HG03103 (cell line): ENCODE measurements around the gene SLC46A1.

Experiments used
- ATAC-seq: cut with Tn5 transposase; IDR thresholded peaks from one replicate; pipeline ENCODE4 v1.9.1; 2021; ENCODE audit warnings: low read depth; ENCODE audit not compliant: unreplicated experiment

Gene SLC46A1

DNA sequence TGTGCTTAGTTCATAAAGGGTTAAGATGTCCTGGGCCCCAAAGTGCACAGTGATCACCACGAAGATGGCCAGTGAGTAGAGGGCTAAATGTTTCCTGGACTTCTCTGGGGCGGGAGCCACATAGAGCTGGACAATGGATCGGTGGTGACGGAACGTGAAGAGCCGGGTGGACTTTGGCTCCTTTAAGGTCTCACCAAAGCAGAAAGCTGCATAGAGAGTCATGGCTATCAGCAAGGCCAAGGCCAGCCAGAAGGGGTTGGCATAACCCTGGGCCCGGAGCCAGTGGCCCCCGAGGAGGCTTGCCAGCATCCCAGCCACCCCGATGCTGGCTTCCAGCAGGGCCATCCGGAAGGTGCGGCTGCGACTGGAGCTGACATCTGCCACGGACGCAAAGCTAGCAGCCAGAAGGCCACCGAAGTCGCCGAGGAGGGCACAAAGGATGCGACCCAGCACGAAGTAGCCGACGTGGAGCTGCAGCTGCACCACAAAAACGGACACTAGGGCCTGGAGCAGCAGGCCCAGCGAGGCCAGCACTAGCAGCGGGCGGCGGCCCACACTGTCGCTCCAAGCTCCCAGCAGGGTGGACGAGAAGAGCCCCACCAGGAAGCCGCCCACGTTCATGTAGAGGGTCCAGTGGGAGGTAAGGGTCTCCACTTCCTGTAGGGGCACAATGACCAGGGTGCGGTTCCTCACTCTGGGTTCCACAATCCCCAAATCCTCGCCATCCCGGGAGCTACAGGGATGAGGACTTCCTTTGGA, 1.0 kb downstream of the SLC46A1 start:
- ATAC-seq = no peak

DNA sequence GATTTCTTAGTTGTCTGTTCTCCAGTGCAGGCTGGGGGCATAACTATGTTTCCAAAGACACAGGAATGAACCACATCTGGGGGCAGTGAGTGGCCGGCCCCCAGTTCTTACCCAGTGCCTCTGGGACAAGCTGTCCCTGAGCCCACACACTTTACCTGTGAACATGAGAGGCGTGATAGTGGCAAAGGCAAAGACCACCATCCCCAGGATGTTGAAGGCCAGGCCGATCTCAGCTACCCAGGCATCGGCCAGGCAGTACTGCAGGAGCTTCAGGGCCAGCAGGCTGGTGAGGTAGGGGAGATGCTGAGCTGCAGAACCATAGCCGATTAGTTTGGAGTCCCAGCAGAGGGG, 1.6 kb downstream of the SLC46A1 start:
- no peak for ATAC-seq

DNA sequence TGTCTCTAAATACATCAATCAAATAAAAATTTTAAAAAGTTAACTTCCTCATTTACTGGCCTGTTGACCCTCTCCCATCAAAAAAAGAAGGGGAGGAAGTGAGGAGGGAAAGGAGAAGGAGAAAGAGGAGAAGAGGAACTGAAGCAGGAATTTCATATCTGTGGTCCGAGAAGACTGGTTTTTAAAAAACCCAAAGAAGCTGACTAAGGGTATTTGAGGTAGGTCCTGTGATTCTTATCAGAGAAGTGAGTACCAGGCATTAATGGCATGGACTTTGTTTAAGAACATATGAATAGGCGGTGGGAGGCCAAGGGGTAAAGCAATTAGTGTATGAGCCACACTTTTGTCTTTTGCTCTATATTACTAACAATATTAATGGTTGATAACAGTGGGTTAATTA, 2.0 kb downstream of the SLC46A1 start:
- ATAC-seq = no peak

DNA sequence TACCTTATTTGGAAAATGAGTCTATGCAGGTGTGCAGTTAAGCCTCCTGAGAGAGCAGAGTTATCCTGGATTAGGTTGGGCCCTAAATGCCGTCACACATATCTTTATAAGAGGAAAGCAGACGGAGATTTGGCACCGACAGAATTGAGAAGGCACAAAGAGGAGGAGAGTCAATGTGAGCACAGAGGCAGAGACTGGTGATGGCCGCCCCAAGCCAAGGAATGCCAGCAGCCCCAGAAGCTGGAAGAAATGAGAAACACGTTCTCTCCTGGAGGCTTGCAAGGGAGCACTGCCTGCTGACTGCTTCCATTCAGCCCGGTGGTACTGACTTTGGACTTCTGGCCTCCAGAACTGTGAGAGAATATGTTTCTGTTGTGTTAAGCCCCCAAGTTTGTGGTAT, 3.2 kb downstream of the SLC46A1 start:
- ATAC-seq = no peak

DNA sequence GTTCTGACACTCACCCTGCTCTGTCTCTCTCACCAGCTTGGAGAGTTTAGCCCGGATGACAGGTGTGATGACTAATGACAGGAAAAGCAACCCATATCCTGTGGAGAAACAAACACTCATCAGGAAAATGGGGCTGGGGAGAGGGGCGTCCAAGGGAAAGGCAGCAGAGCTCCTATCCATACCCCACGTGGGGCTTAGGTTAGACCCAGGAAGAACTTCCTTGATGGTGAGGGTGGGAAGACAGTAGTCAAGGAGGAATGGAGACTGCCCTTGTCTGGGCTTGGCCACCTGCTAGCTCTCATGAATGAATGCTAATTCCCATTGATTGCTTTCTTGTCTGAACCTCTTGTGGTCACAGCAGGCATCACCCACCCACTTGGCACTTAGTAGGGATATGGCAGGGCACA, 3.8 kb downstream of the SLC46A1 start:
- no peak for ATAC-seq

DNA sequence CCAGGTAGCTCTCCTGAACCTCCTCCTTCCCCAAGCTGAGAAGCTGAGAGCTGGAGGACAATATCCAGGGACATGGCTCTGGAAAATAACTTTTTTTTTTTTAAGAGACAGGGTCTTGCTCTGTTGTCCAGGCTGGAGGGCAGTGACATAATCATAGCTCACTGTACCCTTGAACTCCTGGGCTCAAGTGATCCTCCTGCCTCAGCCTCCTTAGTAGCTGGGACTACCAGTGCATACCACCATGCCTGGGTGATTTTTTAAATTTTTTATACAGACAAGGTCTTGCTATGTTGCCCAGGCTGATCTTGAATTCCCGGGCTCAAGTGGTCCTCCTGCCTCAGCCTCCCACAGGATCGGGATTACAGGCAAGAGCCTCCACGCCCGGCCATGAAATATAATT, 6.2 kb downstream of the SLC46A1 start:
- no peak for ATAC-seq

DNA sequence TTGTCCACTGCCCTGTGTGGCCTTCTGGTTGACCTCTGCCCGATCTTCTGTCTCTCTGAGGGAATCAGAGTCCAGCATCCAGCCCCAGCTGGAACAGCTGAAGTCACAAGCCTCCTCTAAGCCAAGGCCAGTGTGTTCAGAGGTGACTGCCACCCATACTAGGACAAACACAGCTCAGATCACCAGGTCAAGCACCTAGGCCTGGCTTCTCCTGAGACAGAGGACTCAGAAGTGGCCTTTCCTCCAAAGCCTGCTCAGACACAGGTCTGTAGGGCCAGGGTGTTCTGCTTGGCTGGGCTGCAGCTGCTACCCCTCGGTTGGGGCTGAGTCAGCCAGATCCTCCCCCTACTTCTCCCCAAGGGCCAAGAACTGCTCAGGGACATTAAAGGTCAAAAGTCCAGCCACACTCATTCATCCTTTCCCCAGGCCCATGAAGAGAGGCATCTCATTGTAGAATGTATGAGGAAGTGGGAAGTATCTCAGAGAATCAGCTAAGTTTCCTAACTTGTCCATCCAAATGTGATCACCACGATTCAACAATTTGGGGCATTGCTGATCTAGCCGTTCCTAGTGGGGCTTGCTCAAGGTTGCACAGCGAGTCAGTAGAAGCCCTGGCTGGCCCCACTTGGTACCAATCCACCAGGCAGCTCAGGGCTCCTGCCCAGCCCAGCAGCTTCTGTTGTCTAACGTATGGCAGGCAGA, 7.6 kb downstream of the SLC46A1 start:
- ATAC-seq = no peak

DNA sequence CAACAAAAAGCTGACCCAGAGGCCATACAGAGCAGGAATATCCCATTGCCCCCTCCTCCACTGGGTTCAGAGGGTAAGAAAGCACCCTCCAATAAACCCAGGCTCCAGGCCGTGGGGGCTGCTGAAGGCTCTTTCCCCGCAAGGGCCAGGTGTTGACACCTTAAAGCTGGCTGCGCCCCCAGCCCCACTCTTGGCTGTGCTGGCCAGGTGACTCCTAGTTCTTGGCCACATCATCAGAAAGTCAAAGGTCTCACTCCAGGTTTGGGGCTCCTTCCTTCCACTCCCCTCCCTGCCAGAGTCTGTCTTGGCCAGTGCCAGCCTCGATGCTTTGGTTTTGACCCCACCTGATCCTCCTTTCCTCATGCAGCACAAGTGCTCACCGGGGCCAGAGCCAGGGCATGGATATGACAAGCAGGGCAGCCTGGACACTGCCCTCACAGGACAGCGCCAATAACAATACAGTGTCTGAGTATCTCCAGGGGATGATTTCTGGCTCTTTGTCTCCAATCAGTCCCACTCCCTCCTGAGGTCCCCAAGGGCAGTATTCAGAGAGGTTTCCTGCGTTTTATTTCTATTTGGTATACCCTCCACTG, 8.2 kb downstream of the SLC46A1 start:
- no peak for ATAC-seq

DNA sequence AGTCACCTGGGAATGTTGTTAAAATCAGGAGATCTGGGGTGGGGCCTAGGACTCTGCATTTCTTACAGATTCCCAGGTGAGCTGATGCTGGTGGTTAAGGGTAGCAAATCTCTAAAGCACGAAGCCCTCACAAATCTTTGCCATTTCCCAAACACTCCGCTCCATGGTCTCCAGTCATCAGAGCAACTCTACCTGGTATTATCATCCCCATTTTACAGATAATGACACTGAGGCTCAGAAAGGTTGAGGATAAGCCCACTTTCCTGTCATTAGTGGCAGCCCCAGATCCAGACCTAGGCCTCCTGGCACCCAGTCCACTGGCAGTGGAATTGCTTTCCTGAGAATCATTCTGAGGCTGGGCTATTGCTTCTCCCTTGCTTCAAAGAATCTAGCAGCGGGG, 8.7 kb downstream of the SLC46A1 start:
- no peak for ATAC-seq

DNA sequence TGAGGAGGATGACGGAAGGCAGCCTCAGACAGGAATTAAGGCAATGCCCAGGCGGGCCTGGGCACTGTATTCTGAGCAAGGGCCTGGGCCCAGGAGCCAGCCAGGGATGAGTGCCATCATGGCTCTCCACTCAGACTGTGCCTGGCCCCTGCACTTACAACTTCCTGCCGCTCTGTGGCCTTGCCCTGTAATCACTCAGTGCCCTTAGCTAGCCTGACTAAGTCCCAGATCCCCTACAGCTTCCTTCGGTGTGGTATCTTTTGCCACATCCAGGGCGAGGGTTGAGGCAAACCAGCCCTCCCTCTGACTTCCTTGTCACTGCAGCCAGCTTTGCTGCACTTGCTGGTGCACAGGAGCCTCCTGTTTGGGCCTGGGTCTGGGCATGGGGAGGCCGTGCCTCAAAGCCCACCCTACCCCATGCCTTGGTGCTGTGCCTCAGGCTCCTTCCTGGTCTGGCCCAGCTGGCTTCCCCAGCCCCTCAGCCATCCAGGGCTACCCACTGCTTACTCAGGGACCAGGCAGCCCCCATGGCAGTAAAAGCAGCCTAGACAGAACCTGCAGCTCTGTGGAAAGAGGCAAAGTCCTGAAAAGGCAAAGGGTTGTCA, 9.3 kb downstream of the SLC46A1 start:
- no peak for ATAC-seq

DNA sequence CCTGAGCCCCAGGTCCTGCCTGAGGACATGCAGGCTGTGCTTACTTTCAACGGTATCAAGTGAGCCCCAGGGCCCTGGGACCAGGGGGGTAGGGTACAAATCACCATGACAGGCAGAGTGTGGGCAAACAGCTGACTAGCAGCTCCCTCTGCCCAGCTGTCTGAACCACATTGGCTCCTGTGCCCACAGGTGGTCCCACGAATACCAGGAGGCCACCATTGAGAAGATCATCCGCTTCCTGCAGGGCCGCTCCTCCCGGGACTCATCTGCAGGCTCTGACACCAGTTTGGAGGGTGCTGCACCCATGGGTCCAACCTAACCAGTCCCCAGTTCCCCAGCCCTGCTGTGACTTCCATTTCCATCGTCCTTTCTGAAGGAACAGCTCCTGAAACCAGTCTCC, 10.0 kb downstream of the SLC46A1 start:
- ATAC-seq = no peak

DNA sequence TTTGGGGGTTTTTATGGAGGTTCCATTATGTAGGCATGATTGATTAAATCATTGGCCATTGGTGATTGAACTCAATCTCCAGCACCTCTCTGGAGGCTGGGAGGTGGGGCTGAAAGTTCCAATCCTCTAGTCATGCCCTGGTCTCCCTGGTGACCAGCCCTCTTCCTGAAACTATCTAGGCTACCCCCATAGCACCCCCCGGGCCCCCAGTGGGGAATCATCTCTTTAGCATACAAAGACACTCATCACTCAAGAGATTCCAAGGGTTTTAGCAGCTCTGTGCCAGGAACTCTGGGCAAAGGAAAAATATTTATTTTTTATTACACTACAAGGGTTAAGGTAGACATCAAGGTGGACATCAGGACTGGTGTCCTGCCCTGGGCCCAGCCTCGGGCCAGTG, 10.6 kb downstream of the SLC46A1 start:
- ATAC-seq = no peak

DNA sequence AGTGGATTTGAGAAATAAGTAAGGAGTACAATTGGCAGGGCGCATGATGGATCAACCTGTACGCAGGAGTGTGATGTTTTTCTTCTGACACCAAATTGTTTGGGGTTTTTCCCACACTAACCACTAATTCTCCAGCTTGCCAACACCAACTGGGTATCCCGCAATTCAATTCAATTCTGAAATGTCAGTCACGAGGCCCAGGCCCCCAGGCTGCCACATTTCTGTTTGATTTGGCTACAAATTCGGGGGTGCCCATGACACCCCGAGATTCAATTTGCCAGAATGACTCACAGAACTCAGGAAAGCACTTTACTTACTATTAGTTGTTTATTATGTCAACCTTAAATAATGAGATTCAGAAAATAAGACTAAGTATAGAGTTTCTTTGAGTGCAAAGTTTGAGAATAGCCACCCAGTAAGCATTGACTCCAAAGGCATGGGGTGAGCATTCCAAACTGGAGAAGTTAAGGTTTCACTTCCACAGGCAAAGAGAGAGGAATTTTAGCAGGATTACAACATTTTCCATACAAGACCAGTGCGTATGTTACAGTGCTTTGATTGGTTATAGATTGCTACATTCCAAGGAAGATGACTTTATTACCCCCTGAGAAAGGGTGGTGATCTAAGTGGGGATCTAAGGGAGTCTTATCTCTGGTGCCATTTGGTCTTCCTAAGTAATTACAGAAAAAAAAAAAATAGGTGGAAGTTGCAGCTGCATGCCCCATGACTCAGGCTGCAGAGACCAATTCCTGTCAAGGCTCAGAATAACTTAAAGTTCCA, 11.5 kb downstream of the SLC46A1 start:
- no peak for ATAC-seq

DNA sequence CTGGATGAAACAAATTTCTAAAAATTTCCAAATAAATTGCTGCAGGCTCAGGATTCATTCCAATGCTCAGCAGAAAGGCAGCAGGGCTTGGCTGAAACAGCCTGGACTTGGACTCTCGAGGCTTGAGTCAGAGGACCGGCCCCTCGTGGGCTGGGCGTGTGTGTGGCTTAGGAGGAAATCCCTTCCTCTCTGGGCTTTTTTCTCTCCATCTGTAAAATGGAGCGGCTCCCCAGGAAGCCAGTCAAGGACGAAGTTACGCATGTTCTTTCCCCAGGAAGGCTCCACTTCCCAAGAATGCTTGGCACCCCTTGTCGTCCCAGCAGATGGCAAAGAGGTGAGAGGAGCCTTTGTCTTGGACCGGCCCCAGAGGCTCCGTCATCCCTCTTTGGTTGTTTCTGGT, 13.5 kb downstream of the SLC46A1 start:
- no peak for ATAC-seq

DNA sequence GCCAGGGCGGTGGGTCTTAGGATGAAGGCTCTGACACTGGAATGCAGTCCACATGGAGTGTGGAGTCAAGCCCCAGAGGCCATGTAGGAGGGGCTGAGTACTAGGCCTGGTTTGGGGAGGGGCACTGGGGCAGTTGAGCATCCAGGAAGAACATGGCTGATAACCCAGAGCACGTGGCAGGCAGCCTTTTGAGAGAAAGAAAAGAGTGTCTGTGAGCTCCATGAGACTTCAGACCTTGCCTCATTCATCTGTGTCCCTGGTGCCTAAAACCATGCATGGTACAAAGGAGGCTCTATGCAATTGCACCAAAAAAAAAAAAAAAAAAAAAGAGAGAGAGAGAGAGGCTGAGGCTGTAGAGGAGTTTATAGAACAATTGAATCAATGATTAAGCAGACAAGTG, 14.6 kb downstream of the SLC46A1 start:
- ATAC-seq = no peak

DNA sequence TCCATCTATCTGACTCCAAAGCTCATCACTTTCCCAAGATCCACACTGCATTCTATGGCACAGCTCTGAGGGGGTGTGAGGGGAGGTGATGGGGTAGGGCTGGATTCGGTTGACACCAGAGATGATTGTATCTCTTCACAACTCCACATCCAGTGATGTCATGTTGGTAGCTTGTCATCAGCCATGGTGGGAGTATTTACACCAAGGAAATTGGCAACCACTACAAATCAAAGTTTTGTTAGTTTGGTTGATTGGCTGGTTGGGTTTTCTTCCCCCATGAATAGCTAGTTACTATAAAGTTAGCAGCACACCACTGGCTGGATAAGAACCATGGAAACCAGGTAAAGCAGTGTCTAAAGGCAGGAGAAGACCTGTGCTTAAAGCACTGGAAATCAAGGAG, 15.0 kb downstream of the SLC46A1 start:
- ATAC-seq = no peak

DNA sequence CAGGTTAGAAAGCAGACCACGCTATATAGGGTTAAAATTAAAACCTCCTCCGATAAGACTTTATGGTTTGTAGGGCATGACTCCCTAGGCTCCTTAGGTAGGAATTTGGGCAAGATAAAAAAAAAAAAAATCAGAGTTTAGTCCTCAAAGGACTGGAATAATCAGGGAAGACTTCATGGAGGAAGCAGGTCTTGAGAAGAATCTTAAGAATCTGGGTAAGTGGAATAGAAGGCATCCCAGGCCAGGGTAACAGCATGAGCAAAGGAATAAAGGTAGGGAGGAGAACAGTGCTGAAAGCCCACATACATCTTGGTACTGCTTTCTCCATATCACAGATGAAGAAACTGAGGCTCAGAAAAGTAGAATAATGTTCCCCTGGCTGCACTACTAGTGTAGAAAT, 15.4 kb downstream of the SLC46A1 start:
- ATAC-seq = no peak

DNA sequence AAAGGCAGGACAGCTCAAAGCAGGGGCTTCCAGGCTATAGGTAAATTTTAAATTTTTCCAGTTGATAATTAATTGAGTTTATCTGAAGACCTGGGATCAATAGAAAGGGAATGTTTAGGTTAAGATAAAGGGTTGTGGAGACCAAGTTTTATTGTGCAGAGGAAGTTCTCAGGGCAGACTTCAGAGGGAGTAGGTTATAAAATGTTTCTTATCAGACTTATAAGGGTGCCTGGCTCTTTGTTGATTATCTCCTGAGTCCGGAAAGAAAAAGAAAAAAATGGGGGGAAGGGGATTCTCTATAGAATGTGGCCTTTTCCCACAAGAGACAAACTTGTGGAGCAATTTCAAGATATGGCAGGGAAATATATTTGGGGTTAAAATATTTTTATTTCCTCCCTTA, 15.9 kb downstream of the SLC46A1 start:
- no peak for ATAC-seq

DNA sequence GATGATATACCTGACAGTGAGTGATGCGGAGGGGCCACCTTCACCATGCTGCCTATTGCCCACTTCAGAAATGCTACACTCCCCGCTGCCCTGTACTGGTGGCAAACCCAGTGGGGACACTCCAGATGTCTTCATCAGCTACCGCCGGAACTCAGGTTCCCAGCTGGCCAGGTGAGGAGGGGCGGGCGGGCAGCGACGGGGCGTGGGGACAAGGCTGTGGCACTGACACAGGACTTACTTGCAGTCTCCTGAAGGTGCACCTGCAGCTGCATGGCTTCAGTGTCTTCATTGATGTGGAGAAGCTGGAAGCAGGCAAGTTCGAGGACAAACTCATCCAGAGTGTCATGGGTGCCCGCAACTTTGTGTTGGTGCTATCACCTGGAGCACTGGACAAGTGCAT, 17.9 kb downstream of the SLC46A1 start:
- no peak for ATAC-seq

DNA sequence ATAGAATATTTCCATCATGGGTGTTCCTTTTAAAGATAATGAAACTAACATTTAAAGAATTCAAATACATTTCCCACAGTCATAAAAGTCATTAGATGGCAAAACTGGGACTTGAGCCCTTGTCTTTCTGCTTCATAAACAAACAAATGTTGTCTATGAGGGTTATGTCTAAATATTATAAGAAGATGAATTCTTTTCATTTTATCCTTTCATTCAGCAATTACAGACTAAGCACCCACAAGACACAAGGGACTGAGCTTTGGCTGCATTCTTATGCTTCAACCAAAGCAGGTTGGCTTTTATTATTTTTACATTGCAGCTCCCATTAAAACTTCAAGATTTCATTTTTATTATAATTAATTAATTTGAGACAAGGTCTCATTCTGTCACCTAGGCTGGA, 19.6 kb downstream of the SLC46A1 start:
- ATAC-seq = no peak

DNA sequence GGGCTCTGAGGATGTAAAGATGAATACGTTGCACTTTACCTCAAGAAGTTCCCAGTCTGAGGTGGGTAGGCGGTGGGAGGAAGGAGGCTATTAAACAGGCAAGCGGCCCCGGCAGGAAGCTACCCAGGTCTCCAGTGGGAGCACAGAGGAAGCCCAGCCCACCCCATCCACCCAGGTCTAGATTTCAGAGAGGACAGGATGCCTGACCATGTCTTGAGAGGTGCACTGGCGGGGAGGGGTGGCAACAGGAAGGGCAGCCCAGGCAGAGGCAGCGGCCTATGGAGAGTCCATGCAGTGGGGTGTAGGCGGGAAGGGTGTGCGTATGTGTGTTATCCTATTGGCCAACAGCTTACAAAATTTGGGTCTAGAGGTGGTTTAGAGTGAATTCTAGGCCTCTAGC, 20.6 kb downstream of the SLC46A1 start:
- ATAC-seq = no peak
